HG03565 (cell line): ENCODE data around the gene TBC1D22A.

ENCODE experiments used
- ATAC-seq: cut with Tn5 transposase; IDR thresholded peaks from one replicate; pipeline ENCODE4 v1.9.1; 2021; ENCODE audit warnings: mild to moderate bottlenecking, moderate library complexity; ENCODE audit not compliant: unreplicated experiment

Gene TBC1D22A

GRCh38 chr22:46983046-46983445 lies 220.6 kb downstream of the TBC1D22A start:
- ATAC-seq = no peak

- no peak for ATAC-seq
Measured at GRCh38 chr22:46984751-46985506, 222.5 kb downstream of the TBC1D22A start.

DNA sequence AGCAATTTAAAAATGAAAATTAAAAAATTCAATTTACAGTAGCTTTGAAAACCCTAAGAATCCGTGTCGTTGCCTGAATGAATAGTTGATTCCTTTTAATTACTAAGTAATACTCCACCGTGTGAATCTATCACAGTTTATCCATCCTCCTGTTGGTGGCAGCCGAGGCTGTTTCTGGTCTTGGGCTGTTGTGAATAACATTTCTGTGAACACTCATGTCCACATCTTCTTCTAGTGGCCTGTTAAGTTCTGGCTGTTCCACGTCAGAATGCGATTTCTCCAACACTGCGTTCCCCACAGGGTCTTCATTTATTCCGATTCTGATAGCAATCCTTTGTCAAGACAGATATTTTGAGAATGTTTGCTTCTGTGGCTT lies 223.0 kb downstream of the TBC1D22A start:
- no peak for ATAC-seq

- no peak for ATAC-seq
Measured at GRCh38 chr22:46986788-46987187, 224.3 kb downstream of the TBC1D22A start.

DNA sequence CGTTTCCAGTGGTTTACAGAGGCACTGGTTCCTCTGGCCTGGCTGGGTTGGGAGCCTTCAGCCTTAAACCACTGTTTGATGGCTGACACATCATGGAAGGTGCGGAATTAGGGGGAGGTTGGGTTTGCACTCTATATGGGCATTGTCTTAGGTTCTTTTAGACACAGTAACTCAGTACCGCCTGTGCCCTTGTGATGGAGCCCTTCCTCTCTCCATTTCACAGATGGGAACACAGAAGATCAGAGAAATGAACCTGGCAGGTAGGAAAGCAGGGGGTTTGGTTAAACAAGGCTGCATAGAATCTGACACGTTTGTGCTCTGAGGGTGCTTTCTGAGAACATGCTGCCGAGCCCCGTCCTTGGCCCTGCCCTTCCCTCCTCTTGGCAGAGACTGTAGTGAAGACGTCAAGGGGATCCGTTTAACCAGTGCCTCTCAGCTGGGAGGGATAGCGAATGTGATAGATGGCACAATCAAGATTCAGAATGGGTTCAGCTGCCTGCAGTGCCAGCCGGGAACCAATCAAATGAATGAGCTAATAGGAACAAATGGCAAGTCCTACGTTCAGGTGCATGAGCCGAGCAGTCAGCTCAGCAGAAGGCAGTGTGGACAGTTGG lies 228.6 kb downstream of the TBC1D22A start:
- ATAC-seq = no peak

GRCh38 chr22:46991666-46992065 lies 229.2 kb downstream of the TBC1D22A start:
- ATAC-seq = no peak

DNA sequence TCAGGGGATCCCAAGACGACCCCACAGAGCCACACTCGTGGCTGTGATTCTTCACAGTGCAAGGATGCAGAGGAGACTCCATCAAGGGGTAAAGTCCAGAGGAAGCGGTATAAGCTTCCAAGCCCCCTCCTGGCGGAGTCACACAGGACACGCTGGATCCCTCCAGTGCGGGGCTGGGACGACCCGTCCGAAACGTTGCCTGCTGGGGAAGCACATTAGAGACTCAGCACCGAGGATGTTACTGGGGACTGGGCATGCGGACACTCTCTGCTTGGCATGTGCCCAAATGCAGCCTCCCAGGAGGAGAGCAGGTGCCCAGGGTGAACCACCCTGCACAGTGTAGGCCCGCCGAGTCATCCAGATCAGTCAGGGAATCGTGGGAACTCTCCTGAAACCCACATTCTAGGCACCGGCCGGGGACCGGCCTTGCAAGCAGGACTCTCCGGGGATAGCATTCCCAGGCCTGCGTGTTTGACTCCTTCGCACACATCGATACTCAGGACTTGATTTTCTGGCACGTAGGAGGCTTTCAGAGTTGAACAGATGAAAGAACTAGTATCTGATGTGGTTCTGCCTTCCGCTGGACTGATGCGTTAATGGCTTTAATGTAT lies 229.8 kb downstream of the TBC1D22A start:
- no peak for ATAC-seq

GRCh38 chr22:46993633-46994032 lies 231.2 kb downstream of the TBC1D22A start:
- no peak for ATAC-seq

GRCh38 chr22:46994265-46994664 lies 231.8 kb downstream of the TBC1D22A start:
- ATAC-seq = no peak

DNA sequence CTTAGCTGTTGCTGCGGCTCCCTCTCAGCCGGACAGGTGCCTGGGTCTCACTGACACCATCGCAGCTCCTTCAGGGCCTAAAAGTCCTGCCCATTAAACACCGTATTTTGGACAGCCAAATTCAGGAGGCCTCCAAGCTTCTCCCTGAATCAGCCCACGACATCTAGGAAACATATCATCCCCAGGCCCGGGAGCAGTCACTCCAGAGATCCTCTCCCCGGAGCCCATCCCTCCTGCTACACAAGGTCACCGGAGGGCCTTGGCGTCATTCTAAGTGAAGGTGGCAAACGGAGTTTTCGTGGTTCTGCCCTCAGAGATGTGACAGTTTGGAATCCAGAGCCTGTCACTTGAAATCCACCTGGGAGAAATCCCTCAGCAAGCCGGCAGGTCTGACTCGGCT lies 232.5 kb downstream of the TBC1D22A start:
- no peak for ATAC-seq

- ATAC-seq = no peak
Measured at GRCh38 chr22:46995501-46996360, 233.3 kb downstream of the TBC1D22A start.

DNA sequence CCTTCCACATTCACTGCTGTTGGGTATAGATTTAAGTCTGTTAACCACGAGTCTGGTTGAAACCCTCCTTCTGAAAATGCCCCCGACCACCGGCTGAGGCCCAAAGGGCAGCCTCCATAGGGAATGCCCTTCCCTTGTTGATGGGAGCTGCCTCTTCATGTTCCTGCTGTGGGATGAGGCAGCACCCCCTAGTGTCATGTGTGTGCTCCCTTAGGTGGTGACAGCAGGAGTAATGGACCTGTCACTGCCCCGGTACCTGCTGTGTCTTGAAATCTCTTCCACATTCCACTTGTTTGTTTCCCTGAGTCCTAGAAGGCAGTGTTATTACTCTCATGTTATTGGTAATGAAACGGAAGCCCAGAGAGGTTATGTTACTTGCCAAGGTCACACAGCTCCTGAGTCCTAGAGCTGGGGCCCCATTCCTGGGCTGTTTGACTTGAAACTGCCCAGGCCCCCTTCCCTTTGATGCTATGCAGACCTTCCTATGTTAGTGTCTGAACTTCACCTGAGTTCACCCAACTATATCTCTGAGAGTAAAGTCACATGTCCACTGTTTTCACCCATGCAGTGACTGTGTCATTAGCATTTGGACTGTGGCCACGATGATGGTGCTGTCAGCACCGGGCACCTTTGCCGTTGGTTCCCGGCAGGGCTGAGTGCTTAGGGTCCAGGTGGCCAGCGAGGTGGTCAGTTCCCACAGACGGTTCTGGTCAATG lies 234.3 kb downstream of the TBC1D22A start:
- ATAC-seq = no peak

- ATAC-seq = no peak
Measured at GRCh38 chr22:46997311-46997970, 235.0 kb downstream of the TBC1D22A start.

GRCh38 chr22:46998331-46998730 lies 235.9 kb downstream of the TBC1D22A start:
- ATAC-seq = no peak

DNA sequence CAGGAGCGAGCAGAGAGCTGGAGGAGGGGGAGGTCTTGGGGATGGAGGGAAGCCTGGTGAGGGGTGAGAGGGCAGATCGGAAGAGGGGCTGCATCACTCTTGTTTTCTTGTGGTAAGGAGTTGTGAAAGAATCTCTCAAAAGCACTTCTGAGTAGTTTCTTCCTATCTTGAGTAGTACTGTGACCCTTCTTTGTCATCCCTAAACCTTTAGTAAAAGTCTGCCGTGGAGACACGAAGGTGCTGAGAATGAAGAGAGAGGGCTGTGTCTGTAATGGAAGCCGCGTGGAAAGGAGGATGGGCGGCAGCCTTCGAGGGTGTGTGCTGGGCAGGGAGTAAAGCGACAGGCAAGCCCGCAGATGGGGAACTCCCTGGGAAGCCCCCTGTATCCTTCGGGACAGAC lies 237.8 kb downstream of the TBC1D22A start:
- ATAC-seq = no peak

DNA sequence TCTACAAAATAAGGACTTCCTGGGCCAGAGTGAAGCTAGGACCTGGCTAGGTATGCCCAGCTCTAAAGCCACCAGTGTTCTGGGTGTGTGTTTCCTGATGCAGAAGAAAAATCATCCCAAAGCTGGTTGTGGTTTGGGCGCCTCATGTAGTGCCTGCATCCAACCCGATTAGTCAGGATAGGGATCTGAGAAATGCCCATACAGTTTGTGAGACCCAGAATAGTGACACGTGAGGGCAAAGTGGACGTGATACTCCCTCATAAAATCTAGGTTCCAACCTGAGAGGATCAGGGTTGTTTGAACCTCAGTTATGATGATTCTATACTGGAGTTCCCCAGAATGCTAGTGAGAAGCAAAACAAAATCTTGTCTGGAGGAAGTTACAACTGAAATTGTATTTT lies 238.4 kb downstream of the TBC1D22A start:
- ATAC-seq = peak; percentile 28

GRCh38 chr22:47001288-47001687 lies 238.8 kb downstream of the TBC1D22A start:
- peak; percentile 71 for ATAC-seq

- no peak for ATAC-seq
Measured at GRCh38 chr22:47002692-47003091, 240.2 kb downstream of the TBC1D22A start.

GRCh38 chr22:47005506-47006408 lies 243.3 kb downstream of the TBC1D22A start:
- ATAC-seq = no peak
